ENCODE results near the gene CDKAL1.

DNA sequence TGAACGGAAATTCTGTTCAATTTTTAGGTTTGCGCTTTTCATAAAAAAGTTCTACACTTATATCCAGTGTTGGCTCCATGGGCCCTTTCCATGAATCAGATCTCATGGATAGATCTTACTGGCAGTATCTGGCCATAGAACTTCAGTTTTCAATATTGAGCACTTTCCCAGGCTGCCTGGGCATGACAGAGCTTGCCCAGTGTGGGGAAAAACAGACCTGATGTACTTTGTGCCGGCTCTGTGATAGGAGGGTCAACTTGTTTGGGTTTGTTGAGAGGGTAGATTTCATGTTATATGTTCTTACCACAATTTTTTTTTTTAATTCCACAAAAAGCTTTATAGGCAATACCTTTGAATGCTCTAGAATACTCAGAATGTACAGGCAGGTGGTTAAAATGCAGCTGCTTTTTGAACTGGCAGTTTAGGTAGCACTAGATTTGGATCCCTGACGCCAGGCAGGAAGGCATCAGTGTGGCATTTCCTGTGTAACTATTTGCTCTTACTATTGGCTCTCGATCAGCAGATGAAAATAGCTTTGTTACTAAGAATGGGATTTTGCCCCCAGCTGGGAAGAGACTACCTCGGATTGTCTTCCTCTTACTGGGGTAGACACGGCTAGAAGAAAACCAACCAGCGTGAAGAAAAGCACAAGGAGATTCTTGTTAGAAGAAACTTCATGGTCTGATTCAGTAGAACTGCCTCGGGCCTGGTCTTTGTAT lies 654.4 kb downstream of the CDKAL1 start:
- TF ChIP-seq ZNF565 (CRISPR knock-in tag; conservative IDR thresholded peaks at IDR 0.05; ENCODE audit: low read depth) (no peak), ZFP30 (CRISPR knock-in tag; IDR thresholded peaks at IDR 0.05) (no peak), CSDC2 (CRISPR knock-in tag; IDR thresholded peaks at IDR 0.05) (no peak), BACH2 (CRISPR knock-in tag; IDR thresholded peaks at IDR 0.05; ENCODE audit: borderline replicate concordance) (no peak), TCF4 (CRISPR knock-in tag; IDR thresholded peaks at IDR 0.05; ENCODE audit: borderline replicate concordance) (no peak), ZFP3 (CRISPR knock-in tag; IDR thresholded peaks at IDR 0.05) (no peak), SNAI2 (CRISPR knock-in tag; IDR thresholded peaks at IDR 0.05) (no peak), PPARA (CRISPR knock-in tag; IDR thresholded peaks at IDR 0.05; ENCODE audit: borderline replicate concordance) (no peak), GLIS3 (CRISPR knock-in tag; IDR thresholded peaks at IDR 0.05) (no peak), OSR1 (CRISPR knock-in tag; IDR thresholded peaks at IDR 0.05) (no peak)
- TF ChIP-seq, protein P1, sequence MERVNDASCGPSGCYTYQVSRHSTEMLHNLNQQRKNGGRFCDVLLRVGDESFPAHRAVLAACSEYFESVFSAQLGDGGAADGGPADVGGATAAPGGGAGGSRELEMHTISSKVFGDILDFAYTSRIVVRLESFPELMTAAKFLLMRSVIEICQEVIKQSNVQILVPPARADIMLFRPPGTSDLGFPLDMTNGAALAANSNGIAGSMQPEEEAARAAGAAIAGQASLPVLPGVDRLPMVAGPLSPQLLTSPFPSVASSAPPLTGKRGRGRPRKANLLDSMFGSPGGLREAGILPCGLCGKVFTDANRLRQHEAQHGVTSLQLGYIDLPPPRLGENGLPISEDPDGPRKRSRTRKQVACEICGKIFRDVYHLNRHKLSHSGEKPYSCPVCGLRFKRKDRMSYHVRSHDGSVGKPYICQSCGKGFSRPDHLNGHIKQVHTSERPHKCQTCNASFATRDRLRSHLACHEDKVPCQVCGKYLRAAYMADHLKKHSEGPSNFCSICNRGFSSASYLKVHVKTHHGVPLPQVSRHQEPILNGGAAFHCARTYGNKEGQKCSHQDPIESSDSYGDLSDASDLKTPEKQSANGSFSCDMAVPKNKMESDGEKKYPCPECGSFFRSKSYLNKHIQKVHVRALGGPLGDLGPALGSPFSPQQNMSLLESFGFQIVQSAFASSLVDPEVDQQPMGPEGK (CRISPR knock-in tag; IDR thresholded peaks at IDR 0.05; ENCODE audit: borderline replicate concordance), result no peak

Measured in SK-N-SH treated with all-trans-retinoic acid at 6 μM for 48 hours (cell line).